Measurements from ENCODE around the gene KRTAP5-11.
"Not testable (repeated sequence)": the region's sequence is repeated elsewhere in the genome, so short reads cannot be mapped to it uniquely, and the experiment has no call there.

The KRTAP5-11 gene

DNA sequence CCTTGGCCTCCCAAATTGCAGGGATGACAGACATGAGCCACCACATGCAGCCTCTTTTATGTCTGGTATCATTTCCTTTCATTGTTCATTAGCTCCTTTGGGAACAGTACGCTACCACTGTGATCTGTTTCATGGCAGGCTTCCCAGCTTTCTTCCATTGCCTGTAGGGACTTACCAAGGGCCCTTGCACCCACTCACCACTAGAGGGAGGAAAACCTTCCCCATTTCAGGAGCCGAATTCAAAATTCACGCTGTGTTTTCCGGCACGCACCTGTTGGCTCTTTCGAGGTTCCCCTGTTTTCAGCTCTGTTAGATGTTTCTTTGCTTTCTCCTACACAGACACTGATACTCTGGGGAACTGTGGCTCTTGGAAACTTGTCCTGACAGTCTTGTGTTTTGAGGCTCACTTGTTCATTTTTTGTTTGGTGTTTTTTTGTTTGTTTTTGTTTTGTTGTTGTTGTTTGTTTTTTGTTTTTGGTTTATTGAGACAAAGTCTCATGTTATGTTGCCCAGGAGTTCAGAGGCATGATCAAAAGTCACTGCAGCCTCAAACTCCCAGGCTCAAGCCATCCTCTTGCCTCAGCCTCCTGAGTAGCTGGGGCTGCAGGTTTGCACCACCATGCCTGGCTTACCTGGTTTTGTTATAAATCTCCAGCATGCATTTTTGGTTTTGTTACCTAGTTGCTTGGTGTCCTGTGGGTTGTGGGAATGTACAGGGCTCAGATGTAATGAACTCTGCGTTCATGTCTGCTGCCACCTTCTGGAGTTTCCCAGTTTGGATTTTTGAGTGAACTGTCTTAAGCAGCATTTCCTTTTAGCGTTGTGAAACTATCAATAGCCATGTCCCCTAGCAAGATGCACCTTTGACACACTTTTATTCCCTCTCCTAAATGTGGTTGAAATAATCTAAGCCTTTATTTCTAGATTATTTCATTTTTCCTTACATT lies 2.3 kb downstream of the KRTAP5-11 start:
- no peak for DNase-seq

- DNase-seq: not testable (repeated sequence)
Observed at GRCh38 chr11:71579513-71579912, 3.2 kb downstream of the KRTAP5-11 start.

DNA sequence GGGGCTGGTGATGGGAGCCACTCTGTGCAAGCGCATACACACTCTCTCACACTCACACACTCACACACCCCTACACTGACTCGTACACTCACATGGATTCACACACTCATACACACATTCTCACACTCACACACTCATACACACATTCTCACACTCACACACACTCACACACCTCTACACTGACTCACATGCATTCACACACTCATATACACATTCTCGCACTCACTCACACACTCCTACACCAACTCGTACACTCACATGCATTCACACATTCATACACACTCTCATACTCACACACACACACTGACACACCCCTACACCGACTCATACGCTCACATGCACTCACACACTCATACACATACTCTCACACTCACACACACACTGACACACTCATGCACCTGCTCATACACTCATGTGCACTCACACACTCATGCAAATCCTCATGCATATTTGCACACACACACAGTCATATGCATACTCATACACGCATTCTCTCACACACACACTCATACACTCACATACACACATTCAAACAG lies 5.1 kb downstream of the KRTAP5-11 start:
- DNase-seq: no peak

DNA sequence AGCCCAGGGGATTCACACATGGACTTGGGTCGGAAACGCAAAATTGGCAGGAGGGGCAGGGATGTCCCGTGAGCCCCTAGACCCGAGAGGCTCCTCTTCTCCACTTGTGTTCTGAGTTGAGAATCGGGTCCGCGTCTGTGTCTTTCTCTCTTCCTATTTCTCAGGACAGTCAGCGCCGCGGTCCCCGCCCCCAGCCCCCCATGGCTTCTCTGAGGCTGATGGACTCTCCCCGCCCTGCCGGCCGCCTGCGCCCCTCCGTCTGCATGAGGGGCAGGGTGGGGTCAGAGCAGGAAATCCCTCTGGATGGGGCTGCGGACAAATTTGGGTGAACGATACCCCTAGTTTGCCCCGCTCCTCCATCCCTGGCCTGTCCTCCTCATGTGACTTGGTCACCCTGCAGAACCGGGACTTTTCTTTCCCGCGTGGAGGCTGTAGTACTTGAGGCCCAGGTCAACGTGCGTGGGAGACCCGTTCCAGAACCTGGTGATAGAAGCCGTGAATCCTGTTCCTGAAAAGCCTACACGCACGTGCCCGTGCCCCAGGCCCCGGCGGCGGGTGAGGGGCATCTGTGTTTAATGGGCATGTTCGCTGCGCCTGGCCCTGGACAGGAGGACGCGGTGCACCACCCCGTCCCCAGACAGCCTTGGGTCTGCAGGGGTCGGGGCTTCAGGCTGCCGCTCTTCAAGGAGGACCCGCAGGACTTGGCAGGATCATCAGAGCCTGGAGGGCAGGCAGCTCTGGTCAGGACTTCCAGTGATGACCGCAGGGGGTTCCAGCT lies 5.8 kb downstream of the KRTAP5-11 start:
- not testable (repeated sequence) for DNase-seq

DNA sequence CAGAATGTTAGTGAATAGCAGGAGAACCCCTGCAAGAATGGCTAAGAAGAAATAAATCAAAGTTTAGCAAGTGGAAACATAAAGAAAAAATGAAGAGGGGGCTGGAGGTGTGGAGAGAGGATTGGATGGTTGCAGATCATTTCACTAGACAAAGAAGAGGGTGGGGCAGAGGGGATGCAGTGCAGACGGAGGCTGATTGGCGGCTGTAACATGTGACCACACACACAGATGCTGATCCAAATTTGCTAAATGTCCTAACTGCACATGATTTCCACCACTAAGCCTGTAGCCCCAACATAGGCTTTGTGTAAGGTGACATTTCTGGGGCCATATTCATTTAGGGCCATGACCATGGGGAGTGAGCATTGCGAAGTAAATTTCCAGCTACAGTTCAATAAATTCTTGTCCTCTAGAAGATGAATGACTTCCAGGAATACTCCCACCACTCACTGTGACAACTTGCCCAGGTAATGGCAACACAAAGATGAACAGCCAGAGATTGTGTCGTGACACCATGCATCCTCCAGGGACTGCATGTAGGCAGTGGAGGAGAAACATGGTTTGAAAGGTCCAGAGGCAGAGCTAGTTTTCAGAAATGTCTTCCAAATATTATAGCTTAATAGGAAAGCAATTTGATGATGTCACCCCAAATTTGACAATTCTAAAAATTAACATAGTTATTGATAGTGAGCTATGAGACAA lies 6.8 kb downstream of the KRTAP5-11 start:
- no peak for DNase-seq

GRCh38 chr11:71574418-71574817 lies 8.3 kb downstream of the KRTAP5-11 start:
- DNase-seq: no peak

DNA sequence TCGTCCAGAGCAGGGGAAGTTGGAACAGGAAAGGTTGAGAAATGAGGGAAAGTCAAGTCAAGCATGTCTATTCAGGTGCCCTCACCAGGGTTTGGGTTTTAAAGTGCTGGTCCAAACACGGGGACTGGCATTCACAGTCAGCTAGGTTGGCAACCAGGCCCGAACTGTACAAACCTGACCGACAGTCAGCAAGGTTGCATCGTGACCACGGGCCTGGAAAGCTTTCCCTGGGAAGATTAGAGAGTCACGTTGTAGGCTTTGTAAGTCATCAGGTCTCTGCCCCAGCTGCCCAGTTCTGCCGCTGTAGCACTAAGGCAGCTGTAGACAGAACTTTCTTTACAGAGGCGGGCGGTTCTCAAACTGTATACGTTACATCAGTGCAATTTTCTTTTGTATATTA lies 9.9 kb downstream of the KRTAP5-11 start:
- DNase-seq: no peak

GRCh38 chr11:71571101-71571850 lies 11.4 kb downstream of the KRTAP5-11 start:
- not testable (repeated sequence) for DNase-seq

DNA sequence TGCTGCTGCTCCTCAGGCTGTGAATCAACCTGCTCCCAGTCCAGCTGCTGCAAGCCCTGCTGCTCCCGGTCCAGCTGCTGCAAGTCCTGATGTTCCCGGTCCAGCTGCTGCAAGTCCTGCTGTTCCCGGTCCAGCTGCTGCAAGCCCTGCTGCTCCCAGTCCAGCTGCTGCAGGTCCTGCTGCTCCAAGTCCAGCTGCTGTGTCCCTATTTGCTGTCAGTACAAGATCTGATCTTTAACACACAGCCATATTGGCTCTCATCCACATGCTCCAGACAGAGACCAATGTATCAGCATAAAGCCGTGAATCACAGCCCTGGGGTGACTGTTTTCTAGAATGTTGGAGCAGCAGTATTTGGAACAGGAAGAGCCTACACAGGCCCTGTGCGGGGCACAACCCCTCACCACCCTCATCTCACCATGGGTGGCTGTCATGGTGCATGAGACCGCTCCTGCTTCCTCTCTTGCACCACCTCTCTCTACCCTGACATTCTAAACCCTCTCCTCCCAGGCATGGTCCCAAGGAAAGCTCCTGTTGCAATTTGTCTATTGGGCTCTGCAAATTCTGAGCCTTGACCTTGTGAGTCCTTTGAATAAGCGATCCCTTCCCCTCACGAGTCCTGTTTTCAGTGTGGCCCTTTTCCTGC lies 13.8 kb downstream of the KRTAP5-11 start:
- no peak for DNase-seq

- not testable (repeated sequence) for DNase-seq
Observed at GRCh38 chr11:71567633-71568032, 15.0 kb downstream of the KRTAP5-11 start.

GRCh38 chr11:71566626-71567599 lies 15.8 kb downstream of the KRTAP5-11 start:
- not testable (repeated sequence) for DNase-seq

- no peak for DNase-seq
Observed at GRCh38 chr11:71566081-71566620, 16.5 kb downstream of the KRTAP5-11 start.

DNA sequence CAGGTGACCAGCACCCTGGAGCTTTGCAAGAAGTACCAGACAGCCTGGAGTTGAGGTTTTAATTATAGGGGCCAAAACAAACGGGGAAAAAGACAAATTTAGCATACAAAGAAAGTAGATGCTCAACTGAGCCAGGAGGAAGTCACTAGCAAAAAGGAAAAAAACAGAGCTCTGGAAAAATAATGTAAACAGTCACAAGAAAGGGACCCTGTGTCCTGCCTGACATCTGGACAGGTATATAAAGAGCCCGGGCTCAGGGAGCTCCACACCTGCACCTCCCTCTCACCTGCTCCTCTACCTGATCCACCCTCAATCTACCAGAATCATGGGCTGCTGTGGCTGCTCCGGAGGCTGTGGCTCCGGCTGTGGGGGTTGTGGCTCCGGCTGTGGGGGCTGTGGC lies 17.4 kb downstream of the KRTAP5-11 start, which contains the start of gene KRTAP5-10:
Gene KRTAP5-10 (plus strand): TSS at position 301 of the 400 bp plus-strand sequence. CDS start 25 bp downstream, at position 326.
- no peak for DNase-seq

- DNase-seq: no peak
Observed at GRCh38 chr11:71564430-71564829, 18.2 kb downstream of the KRTAP5-11 start.

GRCh38 chr11:71563406-71563805 lies 19.3 kb downstream of the KRTAP5-11 start:
- no peak for DNase-seq

DNA sequence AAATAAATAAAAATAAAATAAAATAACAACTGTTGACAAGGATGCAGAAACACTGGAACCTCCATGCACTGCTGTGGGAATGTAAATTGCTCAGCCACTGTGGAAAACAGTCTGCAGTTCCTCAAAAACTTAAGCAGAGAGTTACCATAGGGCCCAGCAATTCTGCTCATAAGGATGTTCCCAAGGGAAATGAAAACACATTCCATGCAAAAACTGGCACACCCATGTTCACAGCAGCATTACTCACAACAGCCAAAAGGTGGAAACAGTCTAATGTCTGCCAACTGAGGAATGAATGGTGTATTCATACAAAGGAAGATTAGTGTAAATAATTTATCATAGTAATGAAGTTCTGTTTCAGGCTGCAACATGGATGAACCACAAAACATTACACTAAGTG lies 20.6 kb downstream of the KRTAP5-11 start:
- DNase-seq: no peak

GRCh38 chr11:71558996-71559395 lies 23.7 kb downstream of the KRTAP5-11 start:
- no peak for DNase-seq

GRCh38 chr11:71557257-71557656 lies 25.4 kb downstream of the KRTAP5-11 start:
- no peak for DNase-seq

- DNase-seq: no peak
Observed at GRCh38 chr11:71556018-71556417, 26.7 kb downstream of the KRTAP5-11 start.

DNA sequence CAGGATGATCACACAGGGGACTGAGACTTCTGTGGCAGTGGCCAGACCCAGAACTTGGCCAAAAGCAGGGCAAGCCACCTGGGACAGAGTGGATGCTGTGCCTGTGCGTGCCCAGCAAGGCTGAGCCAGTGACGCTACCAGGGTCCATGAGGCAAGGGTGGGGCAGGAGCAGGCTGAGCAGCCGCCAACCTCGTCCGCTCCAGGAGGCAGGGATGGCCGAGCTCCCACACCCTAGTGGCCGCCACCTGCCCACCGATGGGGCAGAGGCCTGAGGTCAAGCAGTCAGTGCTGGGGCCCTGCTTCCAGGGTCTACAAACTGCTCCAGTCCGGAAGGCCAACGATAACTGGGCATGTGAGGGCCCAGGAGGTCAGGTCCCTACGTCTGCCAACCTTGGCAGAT lies 27.2 kb downstream of the KRTAP5-11 start:
- no peak for DNase-seq

All from CD4-positive, alpha-beta T cell treated with Interferon gamma for 1 hour (primary cell).